Chondrocyte (in vitro differentiated cells): Measurements from ENCODE around the gene RRP1B. TPM values are rescaled to one million over a fixed set of nuclear protein-coding genes. Genes with fewer than 3 reads are reported as not detected.

Experiments used
- DNase-seq: peaks from one replicate; pipeline ENCODE4 v3.0.0; 2021; ENCODE audit warnings: mixed read lengths, low spot score
- H3K27ac Mint-ChIP-seq: one replicate; pipeline ENCODE4 v1.8.0; 2021; ENCODE audit warnings: mild to moderate bottlenecking, moderate library complexity, mixed read lengths; ENCODE audit not compliant: unreplicated experiment
- H3K27me3 Mint-ChIP-seq: 2 replicates; pipeline ENCODE4 v1.8.0; 2021; ENCODE audit warnings: low read depth, mixed read lengths
- H3K36me3 Mint-ChIP-seq: 2 replicates; pipeline ENCODE4 v1.8.0; 2021; ENCODE audit warnings: low read depth, mixed read lengths
- H3K4me1 Mint-ChIP-seq: 2 replicates; pipeline ENCODE4 v1.8.0; 2021; ENCODE audit warnings: low read depth, mild to moderate bottlenecking, mixed read lengths
- H3K4me3 Mint-ChIP-seq: one replicate; pipeline ENCODE4 v1.8.0; 2021; ENCODE audit warnings: mild to moderate bottlenecking, moderate library complexity, mixed read lengths; ENCODE audit not compliant: unreplicated experiment
- H3K9me3 Mint-ChIP-seq: 2 replicates; pipeline ENCODE4 v1.8.0; 2021; ENCODE audit warnings: low read depth, mixed read lengths
- total RNA-seq: library from RNA; stranded (reverse); gene quantifications from 3 replicates; pipeline ENCODE4 v1.2.1, GENCODE V29; 2021
- TF ChIP-seq, protein P1 (sequence below): fragments of 200-600 bp; sonication (generic); IDR thresholded peaks from 2 replicates; pipeline ENCODE4 v1.5.0; 2021; ENCODE audit warnings: antibody characterized with exemption, mild to moderate bottlenecking, moderate library complexity

Gene RRP1B
- total RNA-seq, 1 donor from 2014 or later: 24.5 TPM

DNA sequence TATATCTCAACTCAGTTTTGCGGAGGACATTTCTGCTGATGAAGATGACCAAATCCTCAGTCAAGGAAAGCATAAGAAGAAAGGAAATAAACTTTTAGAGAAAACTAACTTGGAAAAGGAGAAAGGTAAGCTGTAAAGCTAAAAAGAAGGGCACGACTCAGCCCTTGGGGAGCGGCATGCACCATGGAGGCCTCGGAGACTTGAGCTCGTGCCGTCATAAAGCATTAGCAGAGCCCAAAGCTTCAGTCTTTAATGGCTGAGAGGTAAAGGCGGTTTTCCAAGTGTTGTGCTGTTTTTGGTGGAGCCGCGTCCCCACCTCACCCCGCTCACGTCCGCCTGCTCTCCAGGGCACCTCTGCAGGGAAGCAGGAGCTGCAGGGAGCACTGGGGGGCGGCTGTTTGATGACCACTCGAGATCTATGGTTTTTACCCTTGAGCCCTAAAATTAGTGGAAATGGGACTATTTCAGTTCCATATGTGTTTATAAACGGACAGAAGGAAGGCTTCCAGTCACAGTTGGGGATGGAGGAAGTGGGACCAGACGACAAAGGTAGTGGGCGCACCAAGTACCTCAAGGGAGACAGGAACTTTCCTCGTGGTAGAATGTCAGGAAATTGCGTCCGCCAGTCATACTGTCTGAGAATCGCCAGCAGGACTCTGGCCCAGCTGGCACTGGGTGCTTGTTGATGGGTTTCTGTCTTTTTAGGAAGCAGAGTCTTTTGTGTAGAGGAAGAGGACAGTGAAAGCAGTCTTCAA is 27.6 kb downstream of the RRP1B start:
- Mint-ChIP-seq H3K36me3 (peaks cover 34% of the 10 kb centered on the region), H3K27me3 (no peaks in the 10 kb centered on the region), H3K9me3 (no peaks in the 10 kb centered on the region), H3K4me3 (no peak overlapping the region), H3K27ac (no peak overlapping the region), H3K4me1 (no peaks in the 10 kb centered on the region)
- DNase-seq: no peak
- TF ChIP-seq, protein P1, sequence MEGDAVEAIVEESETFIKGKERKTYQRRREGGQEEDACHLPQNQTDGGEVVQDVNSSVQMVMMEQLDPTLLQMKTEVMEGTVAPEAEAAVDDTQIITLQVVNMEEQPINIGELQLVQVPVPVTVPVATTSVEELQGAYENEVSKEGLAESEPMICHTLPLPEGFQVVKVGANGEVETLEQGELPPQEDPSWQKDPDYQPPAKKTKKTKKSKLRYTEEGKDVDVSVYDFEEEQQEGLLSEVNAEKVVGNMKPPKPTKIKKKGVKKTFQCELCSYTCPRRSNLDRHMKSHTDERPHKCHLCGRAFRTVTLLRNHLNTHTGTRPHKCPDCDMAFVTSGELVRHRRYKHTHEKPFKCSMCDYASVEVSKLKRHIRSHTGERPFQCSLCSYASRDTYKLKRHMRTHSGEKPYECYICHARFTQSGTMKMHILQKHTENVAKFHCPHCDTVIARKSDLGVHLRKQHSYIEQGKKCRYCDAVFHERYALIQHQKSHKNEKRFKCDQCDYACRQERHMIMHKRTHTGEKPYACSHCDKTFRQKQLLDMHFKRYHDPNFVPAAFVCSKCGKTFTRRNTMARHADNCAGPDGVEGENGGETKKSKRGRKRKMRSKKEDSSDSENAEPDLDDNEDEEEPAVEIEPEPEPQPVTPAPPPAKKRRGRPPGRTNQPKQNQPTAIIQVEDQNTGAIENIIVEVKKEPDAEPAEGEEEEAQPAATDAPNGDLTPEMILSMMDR: no peak

DNA sequence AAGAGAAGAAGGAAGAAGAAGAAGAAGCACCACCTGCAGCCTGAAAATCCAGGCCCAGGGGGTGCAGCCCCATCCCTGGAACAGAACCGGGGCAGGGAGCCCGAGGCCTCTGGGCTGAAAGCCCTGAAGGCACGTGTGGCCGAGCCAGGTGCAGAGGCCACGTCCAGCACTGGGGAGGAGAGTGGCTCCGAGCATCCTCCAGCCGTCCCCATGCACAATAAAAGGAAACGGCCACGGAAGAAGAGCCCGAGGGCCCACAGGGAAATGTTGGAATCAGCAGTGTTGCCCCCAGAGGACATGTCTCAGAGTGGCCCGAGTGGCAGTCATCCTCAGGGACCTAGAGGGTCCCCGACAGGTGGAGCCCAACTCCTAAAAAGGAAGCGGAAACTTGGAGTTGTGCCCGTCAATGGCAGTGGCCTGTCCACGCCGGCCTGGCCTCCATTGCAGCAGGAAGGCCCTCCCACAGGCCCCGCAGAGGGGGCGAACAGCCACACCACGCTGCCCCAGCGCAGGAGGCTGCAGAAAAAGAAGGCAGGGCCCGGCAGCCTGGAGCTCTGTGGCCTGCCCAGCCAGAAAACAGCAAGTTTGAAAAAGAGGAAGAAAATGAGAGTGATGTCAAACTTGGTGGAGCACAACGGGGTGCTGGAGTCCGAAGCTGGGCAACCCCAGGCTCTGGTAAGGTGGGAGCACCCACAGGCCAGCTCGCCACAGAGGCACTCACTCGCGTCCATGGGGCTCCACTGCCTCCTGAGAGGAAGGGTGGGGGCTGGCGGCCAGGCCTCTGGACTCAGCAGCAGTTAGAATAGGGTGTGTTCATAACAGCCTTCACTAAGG is 28.4 kb downstream of the RRP1B start:
- Mint-ChIP-seq H3K27ac (no peak overlapping the region), H3K4me1 (no peaks in the 10 kb centered on the region), H3K9me3 (no peaks in the 10 kb centered on the region), H3K27me3 (no peaks in the 10 kb centered on the region), H3K4me3 (no peak overlapping the region), H3K36me3 (peaks cover 38% of the 10 kb centered on the region)
- DNase-seq: no peak
- TF ChIP-seq, protein P1: no peak

- H3K27ac Mint-ChIP-seq: no peak overlapping the region
- DNase-seq: no peak
- H3K36me3 Mint-ChIP-seq: peaks cover 41% of the 10 kb centered on the region
- no peaks in the 10 kb centered on the region for H3K9me3 Mint-ChIP-seq
- TF ChIP-seq, protein P1: no peak
- H3K27me3 Mint-ChIP-seq: no peaks in the 10 kb centered on the region
- no peak overlapping the region for H3K4me3 Mint-ChIP-seq
- H3K4me1 Mint-ChIP-seq: no peaks in the 10 kb centered on the region
These were observed 29.5 kb downstream of the RRP1B start for GRCh38 chr21:43688906-43689305.

DNA sequence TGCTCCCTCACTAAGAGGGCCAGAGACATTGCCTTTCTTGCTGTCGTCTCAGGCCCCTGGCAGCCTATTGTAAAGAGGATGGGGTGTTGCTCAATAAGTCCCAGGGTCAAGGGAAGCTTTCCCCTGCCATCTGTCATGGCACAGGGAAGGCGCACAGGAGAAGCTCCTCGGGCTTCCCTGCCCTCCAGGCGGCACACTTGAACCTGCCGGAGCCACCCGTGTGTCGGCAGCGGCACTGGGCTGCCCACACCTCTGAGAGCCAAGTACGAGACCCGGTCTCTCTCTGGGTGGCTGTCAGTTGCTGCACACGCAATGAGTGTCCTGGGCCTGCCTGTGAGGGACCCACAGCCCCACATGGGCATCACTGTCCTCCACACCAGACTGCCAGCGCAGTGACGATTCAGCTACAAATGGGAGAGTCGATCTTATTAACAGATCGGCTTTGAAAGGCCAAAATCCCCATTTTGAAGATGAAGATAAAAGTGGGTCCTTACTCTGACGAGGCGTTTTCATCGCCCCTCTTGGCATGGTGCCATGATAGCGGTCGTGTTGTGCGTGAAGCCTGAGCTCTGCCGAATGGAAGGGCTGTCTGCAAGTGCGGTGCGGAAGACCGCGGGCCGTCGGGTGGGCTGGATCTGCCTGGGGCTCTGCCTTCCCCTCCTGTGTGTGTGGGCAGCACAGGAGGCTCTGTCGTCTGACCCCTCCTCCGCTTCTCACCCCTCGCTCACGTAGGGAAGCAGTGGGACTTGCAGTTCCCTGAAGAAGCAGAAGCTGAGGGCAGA is 30.4 kb downstream of the RRP1B start:
- H3K9me3 Mint-ChIP-seq: no peaks in the 10 kb centered on the region
- no peak overlapping the region for H3K4me3 Mint-ChIP-seq
- H3K27me3 Mint-ChIP-seq: no peaks in the 10 kb centered on the region
- peaks cover 41% of the 10 kb centered on the region for H3K36me3 Mint-ChIP-seq
- no peaks in the 10 kb centered on the region for H3K4me1 Mint-ChIP-seq
- DNase-seq: no peak
- no peak overlapping the region for H3K27ac Mint-ChIP-seq
- TF ChIP-seq, protein P1: no peak

- Mint-ChIP-seq H3K4me3 (no peak overlapping the region), H3K4me1 (no peaks in the 10 kb centered on the region), H3K27ac (no peak overlapping the region), H3K27me3 (no peaks in the 10 kb centered on the region), H3K36me3 (peaks cover 37% of the 10 kb centered on the region), H3K9me3 (no peaks in the 10 kb centered on the region)
- no peak for DNase-seq
- TF ChIP-seq, protein P1: no peak
These were observed 31.0 kb downstream of the RRP1B start for GRCh38 chr21:43690346-43690745.
